RPMI7951 (cell line): Measurements from ENCODE around the gene FADS1. TPM values are rescaled to one million over a fixed set of nuclear protein-coding genes. Genes with fewer than 3 reads are reported as not detected.
A peak's percentile ranks its signal among the peaks of the same experiment; 100 is the strongest.

Source experiments
- DNase-seq: peaks from one replicate; pipeline ENCODE4 v3.0.0-alpha.2; 2012; ENCODE audit warnings: low read depth
- total RNA-seq: library from RNA; depleted of rRNA; stranded (reverse); fragments of >200 nt; shearing (Covaris generic); gene quantifications from 2 replicates; pipeline ENCODE4 v1.2.3, GENCODE V29; 2014

Gene FADS1
- total RNA-seq, 1 experiment from 2014 or later = 50.6 TPM

- DNase-seq = no peak
Measured at GRCh38 chr11:61826930-61827570, 10.2 kb upstream of the FADS1 start.

GRCh38 chr11:61820174-61820573 is 3.4 kb upstream of the FADS1 start:
- DNase-seq = no peak

GRCh38 chr11:61817471-61818202 is 834 bp upstream of the FADS1 start:
- DNase-seq = no peak

GRCh38 chr11:61815790-61816735 is 740 bp downstream of the FADS1 start:
- DNase-seq = peak; percentile 84

- peak; percentile 96 for DNase-seq
Measured at GRCh38 chr11:61814958-61815789, 1.6 kb downstream of the FADS1 start.

- peak; percentile 51 for DNase-seq
Measured at GRCh38 chr11:61814247-61814957, 2.4 kb downstream of the FADS1 start.

GRCh38 chr11:61812736-61813411 is 3.9 kb downstream of the FADS1 start:
- no peak for DNase-seq

- no peak for DNase-seq
Measured at GRCh38 chr11:61811831-61812230, 5.0 kb downstream of the FADS1 start.

- no peak for DNase-seq
Measured at GRCh38 chr11:61810671-61811175, 6.1 kb downstream of the FADS1 start.

- DNase-seq = no peak
Measured at GRCh38 chr11:61806785-61807184, 10.0 kb downstream of the FADS1 start.

- DNase-seq = no peak
Measured at GRCh38 chr11:61805146-61805545, 11.7 kb downstream of the FADS1 start.

GRCh38 chr11:61803889-61804647 is 12.7 kb downstream of the FADS1 start:
- DNase-seq = no peak

- DNase-seq = no peak
Measured at GRCh38 chr11:61802605-61803004, 14.2 kb downstream of the FADS1 start.

GRCh38 chr11:61800331-61801281 is 16.2 kb downstream of the FADS1 start:
- DNase-seq = no peak

- DNase-seq = no peak
Measured at GRCh38 chr11:61799665-61800284, 17.0 kb downstream of the FADS1 start.

- DNase-seq = peak; percentile 78
Measured at GRCh38 chr11:61797263-61797944, 19.4 kb downstream of the FADS1 start.
